Mesodermal cell (in vitro differentiated cells): ENCODE data around the gene FXYD7.

Experiments used
- H3K27ac ChIP-seq: 2 replicates; pipeline ENCODE4 v1.7.0; 2013; ENCODE audit warnings: mild to moderate bottlenecking, low read depth, low read length, moderate library complexity; ENCODE audit not compliant: severe bottlenecking
- H3K36me3 ChIP-seq: 2 replicates; pipeline ENCODE4 v1.7.1; 2013; ENCODE audit warnings: mild to moderate bottlenecking, low read length, moderate library complexity; ENCODE audit not compliant: control insufficient read depth, insufficient read depth
- H3K4me1 ChIP-seq: one replicate; pipeline ENCODE4 v1.7.1; 2013; ENCODE audit warnings: mild to moderate bottlenecking, low read length; ENCODE audit not compliant: insufficient read depth, control insufficient read depth, poor library complexity, severe bottlenecking
- H3K4me3 ChIP-seq: 2 replicates; pipeline ENCODE4 v1.7.0; 2013; ENCODE audit warnings: low read length, control low read depth, mild to moderate bottlenecking; ENCODE audit not compliant: insufficient read depth, poor library complexity, severe bottlenecking; ENCODE audit errors: extremely low read depth
- H3K9me3 ChIP-seq: 2 replicates; pipeline ENCODE4 v1.7.1; 2013; ENCODE audit warnings: mild to moderate bottlenecking, low read length, moderate library complexity; ENCODE audit not compliant: control insufficient read depth
- WGBS, 2 experiments: methylation state at CpG; one replicate each; pipeline ENCODE4 v1.1.5; 2013; ENCODE audit warnings: missing lambda C conversion rate in 2 of 2; ENCODE audit not compliant: insufficient coverage in 2 of 2; 5-methylcytosine and 5-hydroxymethylcytosine counted together

The FXYD7 gene

DNA sequence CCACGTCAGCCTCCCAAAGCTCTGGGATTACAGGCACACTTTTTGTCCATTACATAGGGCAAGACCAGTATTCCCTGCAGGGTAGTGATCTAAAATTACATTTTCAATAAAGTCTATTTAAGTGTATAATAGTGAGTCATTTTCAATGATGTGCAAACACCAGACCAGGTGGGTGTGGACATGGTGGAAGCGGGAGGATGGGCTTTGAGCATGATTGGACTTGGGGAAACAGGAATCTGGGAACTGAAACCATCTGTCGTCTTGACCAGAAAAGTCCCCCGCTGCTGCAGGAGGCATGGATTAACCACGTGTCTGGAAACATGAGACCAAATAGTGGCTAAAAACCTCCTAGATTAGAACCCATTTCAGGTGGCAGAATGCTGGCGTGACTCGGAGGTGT, 22.6 kb upstream of the FXYD7 start:
- H3K27ac ChIP-seq: no peak overlapping the region
- no peak overlapping the region for H3K4me3 ChIP-seq
- 89 to 98% methylated on average over 5 to 7 of the region's 7 CpGs for WGBS, 2 experiments
- no peaks in the 10 kb centered on the region for H3K9me3 ChIP-seq
- H3K36me3 ChIP-seq: no peaks in the 10 kb centered on the region
- no peaks in the 10 kb centered on the region for H3K4me1 ChIP-seq

DNA sequence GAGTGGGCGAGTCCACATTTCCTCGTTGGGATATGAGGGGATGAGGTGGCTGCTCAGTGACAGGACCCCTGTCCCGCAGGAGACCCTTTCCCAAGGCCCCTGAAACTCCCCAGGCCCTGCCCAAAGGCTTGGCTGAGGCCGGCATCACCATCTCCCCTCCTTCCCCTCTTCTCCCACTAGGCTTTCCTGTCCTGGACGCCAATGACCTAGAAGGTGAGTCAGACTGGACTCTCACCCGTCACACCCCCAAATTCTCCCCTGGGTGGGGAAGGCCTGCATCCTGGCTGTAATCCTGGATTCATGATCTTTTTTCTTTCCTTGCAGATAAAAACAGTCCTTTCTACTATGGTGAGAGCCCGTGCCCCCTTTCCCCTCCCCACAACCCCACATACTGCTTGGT, 22.2 kb upstream of the FXYD7 start:
- no peaks in the 10 kb centered on the region for H3K36me3 ChIP-seq
- H3K4me1 ChIP-seq: no peaks in the 10 kb centered on the region
- H3K27ac ChIP-seq: no peak overlapping the region
- 83 to 95% methylated on average over 1 to 6 of the region's 7 CpGs for WGBS, 2 experiments
- H3K9me3 ChIP-seq: no peaks in the 10 kb centered on the region
- no peak overlapping the region for H3K4me3 ChIP-seq

DNA sequence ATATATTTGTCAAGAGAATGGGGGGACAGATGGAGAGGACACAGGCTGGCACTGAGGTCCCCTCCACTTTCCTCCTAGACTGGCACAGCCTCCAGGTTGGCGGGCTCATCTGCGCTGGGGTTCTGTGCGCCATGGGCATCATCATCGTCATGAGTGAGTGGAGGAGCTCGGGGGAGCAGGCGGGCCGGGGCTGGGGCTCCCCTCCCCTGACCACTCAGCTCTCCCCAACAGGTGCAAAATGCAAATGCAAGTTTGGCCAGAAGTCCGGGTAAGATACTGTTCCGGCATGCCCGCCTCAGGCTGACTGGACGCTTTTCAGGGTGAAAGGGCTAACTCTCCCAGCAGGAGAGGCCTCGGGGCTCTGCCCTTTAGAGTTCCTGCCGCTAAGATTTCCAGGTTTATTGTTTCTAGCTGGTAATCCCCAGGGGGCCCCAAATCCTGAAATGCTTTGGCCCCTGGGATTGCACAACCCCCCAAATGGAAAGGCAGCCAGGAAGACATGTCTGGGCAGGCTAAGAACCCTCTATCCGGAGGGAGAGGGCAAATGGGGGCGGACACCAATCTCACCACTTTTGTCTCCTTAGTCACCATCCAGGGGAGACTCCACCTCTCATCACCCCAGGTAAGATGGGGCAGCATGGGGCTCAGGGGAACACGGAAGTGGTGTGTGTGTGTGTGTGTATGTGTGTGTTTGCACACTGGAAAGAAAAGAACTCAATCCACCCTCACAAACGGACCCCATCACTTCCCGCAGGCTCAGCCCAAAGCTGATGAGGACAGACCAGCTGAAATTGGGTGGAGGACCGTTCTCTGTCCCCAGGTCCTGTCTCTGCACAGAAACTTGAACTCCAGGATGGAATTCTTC, 20.1 kb upstream of the FXYD7 start:
- no peak overlapping the region for H3K4me3 ChIP-seq
- WGBS, 2 experiments: 79 to 83% methylated on average over 11 to 14 of the region's 19 CpGs
- H3K27ac ChIP-seq: no peak overlapping the region
- no peaks in the 10 kb centered on the region for H3K9me3 ChIP-seq
- no peaks in the 10 kb centered on the region for H3K4me1 ChIP-seq
- no peaks in the 10 kb centered on the region for H3K36me3 ChIP-seq

DNA sequence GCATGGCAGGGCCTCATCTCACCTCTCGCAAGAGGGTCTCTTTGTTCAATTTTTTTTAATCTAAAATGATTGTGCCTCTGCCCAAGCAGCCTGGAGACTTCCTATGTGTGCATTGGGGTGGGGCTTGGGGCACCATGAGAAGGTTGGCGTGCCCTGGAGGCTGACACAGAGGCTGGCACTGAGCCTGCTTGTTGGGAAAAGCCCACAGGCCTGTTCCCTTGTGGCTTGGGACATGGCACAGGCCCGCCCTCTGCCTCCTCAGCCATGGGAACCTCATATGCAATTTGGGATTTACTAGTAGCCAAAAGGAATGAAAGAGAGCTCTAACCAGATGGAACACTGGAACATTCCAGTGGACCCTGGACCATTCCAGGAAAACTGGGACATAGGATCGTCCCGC, 19.5 kb upstream of the FXYD7 start:
- no peaks in the 10 kb centered on the region for H3K36me3 ChIP-seq
- no peak overlapping the region for H3K27ac ChIP-seq
- no peaks in the 10 kb centered on the region for H3K9me3 ChIP-seq
- no peak overlapping the region for H3K4me3 ChIP-seq
- no peaks in the 10 kb centered on the region for H3K4me1 ChIP-seq
- WGBS, 2 experiments: 90 to 93% methylated on average over 2 to 4 of the region's 5 CpGs

DNA sequence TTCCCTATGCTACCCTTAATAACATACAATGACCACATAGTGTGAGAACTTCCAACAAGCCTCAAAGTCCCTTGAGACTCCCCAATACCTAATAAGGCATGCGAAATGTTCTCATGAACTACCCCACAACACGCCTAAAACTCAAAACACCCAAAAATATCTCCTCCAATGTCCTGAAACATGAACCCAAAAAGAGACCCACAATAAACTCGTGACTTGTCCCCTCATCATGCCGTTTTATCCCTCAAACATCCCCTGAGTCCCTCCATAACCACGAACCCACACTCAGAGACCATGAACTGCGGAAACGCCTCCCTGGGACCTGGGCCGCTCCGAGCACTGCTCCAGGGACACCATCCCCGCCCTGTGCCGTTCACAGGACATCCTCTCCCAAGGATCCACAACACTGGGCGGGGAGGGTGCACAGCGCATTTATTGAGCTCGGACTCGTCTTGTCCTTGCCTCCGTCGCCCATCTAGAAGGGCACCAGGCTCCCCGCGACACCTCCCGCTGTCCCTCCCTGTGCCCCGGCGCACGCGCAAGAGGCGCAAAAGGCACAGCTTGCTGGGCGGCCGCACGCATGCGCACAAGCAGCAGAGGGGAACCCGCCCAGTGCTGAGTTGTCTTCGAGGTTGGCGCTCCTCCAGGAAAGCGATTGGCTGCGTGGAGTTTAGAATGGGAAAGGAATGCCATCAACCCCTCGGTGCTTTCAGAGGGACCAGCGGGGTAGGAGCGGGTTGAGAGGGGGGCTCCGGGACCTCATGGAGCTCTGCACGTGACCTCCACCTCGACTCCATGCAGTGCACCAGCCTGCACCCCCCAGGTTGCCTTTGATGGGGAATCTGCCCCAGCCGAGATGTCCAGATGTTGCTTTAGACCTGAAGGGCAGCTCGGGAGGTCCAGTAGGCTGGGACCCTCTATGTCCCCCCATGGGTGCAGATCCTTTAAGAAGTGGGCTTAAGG, 18.7 kb upstream of the FXYD7 start:
- Histone ChIP-seq H3K4me1 (no peaks in the 10 kb centered on the region), H3K27ac (no peak overlapping the region), H3K4me3 (no peak overlapping the region), H3K9me3 (no peaks in the 10 kb centered on the region), H3K36me3 (no peaks in the 10 kb centered on the region)
- 91 to 94% methylated on average over 38 to 42 of the region's 42 CpGs for WGBS, 2 experiments

DNA sequence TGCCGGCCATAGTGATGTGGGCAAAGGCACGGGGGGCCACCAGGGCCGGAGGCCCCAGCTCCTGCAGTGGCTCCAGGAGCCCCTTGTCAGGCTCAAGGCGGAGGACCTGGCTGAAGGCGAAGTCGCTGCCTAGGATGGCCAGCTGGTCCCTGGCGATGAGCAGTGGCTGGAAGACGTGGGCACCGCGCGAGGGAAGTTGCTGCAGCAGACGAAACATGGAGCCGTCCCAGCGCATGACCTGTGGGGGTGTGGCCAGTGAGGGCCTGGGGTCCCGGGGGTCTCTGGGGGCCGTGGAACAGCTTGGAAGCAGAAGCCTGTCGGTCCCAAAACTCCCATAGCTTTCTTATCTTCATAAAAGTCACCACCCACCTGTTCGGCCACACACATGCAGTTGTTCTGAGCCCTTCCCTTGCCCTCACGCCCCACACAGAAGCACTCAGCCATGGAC, 17.8 kb upstream of the FXYD7 start:
- Histone ChIP-seq H3K9me3 (no peaks in the 10 kb centered on the region), H3K4me3 (no peak overlapping the region), H3K4me1 (no peaks in the 10 kb centered on the region), H3K36me3 (no peaks in the 10 kb centered on the region), H3K27ac (no peak overlapping the region)
- 97% methylated on average over 18 to 19 of the region's 19 CpGs for WGBS, 2 experiments

DNA sequence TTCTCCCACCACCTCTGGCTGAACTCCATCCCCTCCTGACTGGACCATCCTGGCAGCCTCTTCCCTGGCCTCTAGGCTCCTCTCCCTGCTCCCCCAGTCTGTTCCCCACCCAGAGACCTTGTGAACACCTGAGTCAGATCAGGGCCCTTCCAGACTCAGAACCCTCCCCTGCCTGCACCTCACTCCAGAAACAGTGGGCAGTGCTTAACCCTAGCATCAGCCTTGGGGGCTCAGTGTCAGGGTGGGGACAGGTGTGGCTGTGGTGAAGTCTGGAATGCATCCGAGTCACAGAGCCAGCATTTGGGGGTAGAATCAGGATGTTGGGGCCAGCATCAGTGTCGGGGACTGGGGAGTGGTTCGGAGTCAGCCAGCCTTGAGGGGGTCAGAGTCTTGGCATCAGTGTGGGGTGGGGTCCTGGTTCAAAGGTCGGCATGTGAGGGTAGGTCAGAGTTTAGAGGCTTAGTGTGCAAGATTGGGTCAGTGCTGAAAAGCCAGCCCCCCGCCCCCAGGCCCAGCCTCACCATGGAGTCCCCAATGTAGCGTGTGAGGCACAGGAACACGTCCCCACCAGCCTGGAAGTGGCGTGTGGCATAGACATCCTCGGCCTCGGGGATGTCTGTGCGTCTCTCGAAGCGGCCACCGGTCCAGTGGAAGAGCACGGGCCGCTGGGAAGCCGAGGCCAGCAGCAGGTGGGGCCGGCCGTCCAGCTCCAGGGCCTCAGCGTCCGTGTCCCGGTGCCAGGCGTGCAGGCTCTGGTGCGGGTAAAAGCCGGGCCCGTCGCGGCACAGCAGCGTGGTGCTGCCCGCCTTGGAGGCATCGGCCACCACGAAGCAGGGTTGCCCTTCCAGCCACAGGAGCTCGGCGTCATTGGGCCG, 17.1 kb upstream of the FXYD7 start:
- Histone ChIP-seq H3K27ac (no peak overlapping the region), H3K4me1 (no peaks in the 10 kb centered on the region), H3K9me3 (no peaks in the 10 kb centered on the region), H3K4me3 (no peak overlapping the region), H3K36me3 (no peaks in the 10 kb centered on the region)
- whole genome bisulfite sequencing, 2 experiments: 92 to 94% methylated on average over 33 to 35 of the region's 35 CpGs

DNA sequence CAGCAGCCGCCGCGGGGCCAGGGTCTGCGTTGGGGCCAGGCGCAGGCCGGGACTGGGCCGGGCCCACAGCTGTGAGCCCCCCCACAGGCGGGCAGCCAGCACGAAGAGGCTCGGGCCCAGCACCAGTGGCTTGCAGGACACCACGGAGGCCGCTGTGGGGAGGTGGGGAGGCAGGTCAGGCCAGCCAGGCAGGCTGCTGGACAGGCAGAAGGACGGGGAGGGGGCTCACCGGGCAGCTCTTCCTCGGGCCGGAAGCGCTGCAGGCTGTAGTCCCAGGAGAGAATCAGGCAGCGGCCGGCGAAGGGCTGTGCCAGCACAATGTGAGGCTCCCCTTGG, 16.5 kb upstream of the FXYD7 start:
- Histone ChIP-seq H3K9me3 (no peaks in the 10 kb centered on the region), H3K4me1 (no peaks in the 10 kb centered on the region)

DNA sequence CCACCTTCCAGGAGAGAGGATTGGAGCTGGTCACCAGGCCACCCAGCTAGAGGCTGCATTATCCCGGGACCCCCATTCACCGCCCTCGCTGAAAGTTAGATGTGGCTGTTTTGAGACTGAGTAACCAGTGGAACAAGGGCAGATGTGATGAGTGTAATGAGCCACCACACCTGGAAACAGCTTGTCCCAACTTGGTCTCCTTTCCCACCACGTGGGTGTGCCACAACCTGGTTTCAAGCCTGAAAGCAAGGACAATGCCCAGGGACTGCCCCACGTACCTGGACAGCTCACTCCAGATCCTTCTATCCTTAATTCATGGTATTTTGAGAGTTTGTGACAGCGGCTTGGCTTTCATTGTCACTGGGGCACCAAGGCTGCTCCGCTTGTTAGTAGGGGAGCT, 15.2 kb upstream of the FXYD7 start:
- WGBS, 2 experiments: 74 to 82% methylated on average over 3 to 5 of the region's 7 CpGs
- Histone ChIP-seq H3K36me3 (no peaks in the 10 kb centered on the region), H3K4me1 (no peaks in the 10 kb centered on the region), H3K4me3 (no peak overlapping the region), H3K9me3 (no peaks in the 10 kb centered on the region), H3K27ac (no peak overlapping the region)

More for the DNA sequence above, 16.5 kb upstream of the FXYD7 start:
- no peak overlapping the region for H3K27ac ChIP-seq
- WGBS, 2 experiments: 88% methylated on average over 16 to 20 of the region's 20 CpGs
- H3K36me3 ChIP-seq: no peaks in the 10 kb centered on the region
- no peak overlapping the region for H3K4me3 ChIP-seq

DNA sequence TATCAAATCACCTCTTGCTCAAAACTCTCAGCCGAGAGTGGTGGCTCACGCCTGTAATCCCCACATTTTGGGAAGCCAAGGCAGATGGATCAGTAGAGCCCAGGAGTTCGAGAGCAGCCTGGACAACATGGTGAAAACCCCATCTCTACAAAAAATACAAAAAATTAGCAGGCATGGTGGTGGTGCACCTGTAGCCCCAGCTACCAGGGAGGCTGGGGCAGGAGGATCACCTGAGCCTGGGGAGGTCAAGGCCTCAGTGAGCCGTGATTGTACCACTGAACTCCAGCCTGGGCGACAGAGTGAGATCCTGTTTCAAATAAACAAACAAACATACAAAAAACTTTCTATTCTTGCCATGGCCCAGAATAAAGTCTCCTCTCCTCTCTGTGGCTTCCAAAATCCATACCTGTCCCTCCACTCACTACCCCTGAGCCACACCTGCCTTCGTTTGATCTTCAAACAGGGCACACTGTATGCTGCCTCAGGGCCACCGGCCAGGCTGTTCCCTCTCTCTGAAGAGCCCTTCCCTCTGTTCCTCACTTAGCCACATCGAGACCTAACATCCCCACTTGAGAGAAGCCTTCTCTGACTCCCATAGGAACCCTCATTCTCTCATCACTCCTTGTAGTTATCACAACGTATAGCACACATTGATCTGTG, 14.5 kb upstream of the FXYD7 start:
- Histone ChIP-seq H3K27ac (no peak overlapping the region), H3K9me3 (no peaks in the 10 kb centered on the region), H3K36me3 (no peaks in the 10 kb centered on the region), H3K4me1 (no peaks in the 10 kb centered on the region), H3K4me3 (no peak overlapping the region)
- WGBS, 2 experiments: 94 to 95% methylated on average over 7 to 8 of the region's 9 CpGs
